NCI-H1436 (cell line): ENCODE results near the gene AOC1.

Experiments used
- DNase-seq: peaks from one replicate; lab custom pipeline; 2025; lab: John Stamatoyannopoulos, UW

Gene AOC1

GRCh38 chr7:150835702-150836280 is 16.5 kb upstream of the AOC1 start:
- no peak for DNase-seq

GRCh38 chr7:150838965-150839650 is 13.2 kb upstream of the AOC1 start:
- no peak for DNase-seq

GRCh38 chr7:150842018-150842417 is 10.3 kb upstream of the AOC1 start:
- DNase-seq, result no peak

DNA sequence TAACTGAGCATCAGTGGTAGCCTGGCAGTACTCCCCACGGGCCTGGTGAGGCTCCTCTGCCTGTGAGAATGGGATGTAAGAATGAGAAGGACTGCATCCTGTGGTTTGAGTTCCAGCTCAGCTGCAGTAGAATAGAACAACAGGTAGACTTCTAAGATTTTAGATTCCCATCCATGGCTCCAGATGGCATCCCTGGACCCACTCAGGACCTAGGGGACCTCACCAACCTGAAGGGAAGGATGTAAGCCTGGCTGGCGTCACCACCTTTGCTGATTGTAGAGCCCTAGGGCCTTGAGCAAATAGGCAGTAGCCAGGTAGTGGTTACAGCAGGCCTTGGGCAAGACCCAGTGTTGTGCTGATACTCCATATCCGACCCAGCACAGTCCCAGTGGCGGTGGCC is 9.6 kb upstream of the AOC1 start:
- DNase-seq, result no peak

GRCh38 chr7:150845421-150845861 is 6.9 kb upstream of the AOC1 start:
- DNase-seq, result no peak

DNA sequence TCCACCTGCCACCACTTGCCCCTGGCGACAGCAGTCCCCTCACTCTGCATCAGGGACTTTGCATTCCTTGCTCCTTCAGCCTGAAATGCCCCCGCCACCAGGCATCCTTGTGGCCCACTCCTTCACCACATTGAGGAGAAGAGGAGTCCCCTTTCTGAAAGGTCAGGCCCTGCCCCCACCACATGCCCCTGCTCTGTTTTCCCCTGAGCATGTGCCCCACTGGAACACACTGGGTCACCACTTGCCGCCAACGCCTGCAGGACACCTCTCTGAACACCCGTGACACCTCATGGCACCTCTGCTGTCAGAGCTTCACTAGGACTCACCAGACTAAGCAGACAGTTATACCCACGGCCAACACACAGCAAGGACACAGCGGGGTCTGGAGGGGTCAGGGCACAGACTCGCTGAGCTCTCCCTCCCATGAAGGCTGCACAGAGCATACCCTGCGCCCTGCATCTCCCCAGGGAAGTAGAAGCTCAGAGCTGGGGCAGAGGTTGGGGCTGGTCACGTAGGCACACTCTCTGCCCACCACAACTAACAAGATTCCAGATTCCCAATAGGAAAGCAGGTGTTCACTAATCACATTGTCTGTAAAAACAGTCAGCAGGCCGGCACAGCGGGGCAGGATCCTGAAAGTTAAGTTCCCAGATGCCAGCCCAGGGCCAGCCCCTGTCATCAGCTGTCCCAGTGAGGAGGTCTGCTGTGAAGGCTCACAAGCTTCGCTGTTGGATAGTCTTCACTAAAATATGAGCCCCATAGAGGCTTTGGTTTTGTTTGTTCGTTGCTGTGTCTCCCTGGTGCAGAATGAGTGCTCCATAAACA is 5.8 kb upstream of the AOC1 start:
- DNase-seq, result no peak

DNA sequence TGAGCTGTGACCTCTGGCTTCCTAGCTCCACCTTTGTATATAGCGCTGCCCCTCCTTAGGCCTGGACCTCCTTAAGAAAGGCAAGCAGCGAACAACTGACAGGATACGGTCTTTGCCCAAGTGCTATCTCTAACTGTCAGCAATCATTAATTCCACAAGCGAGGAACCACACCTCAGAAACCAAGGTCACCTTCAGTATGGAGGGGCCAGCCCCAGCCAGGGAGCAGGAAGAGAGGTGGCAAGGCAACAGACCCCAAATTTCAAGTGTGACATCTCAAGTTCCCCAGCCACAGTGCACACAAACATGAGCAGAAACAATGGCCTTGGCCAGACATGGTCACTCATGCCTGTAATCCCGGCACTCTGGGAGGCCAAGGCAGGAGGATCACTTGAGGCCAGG is 4.8 kb upstream of the AOC1 start:
- no peak for DNase-seq

DNA sequence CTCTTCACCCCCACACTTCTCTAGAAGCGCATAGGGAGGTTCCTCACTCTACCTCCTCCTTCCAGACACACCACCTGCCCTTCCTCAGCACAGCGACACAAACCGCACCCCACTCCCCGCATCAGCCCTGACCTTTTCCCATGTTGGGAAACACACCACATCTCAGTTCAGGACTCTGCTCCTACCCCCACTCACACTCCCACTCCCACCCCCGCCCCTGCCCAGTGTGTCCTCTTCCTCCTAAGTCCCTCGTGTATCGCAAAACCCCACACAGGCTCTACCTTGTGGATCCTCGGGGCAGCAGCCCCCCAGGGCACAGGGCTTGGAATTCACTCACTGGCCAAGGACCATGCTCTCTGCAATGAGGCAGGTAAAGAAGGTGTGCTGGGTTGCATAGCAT is 4.2 kb upstream of the AOC1 start:
- DNase-seq, result no peak

DNA sequence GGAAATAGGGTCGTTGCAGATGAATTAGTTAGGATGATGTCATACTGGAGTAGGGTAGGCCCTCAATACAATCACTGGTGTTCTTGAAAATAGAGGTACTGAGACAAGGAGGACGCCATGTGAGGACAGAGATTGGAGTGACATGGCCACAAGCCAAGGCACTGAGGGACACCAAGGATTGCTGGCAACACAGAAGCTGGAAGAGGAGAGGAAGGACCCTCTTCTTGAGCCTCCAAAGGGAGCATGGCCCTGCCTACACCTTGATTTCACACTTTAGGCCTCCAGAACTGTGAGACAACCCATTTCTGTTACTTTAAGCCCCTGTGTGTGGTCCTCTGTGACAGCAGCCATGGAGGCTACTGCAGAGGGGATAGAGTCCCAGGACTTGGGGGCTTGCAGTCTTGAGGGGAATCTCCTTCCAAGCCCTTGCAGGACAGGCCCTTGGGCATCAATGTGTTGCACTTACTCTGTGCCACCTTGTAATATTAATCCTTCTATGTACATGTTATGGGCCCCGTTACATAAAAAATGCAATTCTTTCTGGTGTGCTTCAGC is 3.7 kb upstream of the AOC1 start:
- no peak for DNase-seq

GRCh38 chr7:150849204-150849775 is 3.0 kb upstream of the AOC1 start:
- no peak for DNase-seq

- DNase-seq, result no peak
Observed at GRCh38 chr7:150850273-150850672, 2.0 kb upstream of the AOC1 start.

DNA sequence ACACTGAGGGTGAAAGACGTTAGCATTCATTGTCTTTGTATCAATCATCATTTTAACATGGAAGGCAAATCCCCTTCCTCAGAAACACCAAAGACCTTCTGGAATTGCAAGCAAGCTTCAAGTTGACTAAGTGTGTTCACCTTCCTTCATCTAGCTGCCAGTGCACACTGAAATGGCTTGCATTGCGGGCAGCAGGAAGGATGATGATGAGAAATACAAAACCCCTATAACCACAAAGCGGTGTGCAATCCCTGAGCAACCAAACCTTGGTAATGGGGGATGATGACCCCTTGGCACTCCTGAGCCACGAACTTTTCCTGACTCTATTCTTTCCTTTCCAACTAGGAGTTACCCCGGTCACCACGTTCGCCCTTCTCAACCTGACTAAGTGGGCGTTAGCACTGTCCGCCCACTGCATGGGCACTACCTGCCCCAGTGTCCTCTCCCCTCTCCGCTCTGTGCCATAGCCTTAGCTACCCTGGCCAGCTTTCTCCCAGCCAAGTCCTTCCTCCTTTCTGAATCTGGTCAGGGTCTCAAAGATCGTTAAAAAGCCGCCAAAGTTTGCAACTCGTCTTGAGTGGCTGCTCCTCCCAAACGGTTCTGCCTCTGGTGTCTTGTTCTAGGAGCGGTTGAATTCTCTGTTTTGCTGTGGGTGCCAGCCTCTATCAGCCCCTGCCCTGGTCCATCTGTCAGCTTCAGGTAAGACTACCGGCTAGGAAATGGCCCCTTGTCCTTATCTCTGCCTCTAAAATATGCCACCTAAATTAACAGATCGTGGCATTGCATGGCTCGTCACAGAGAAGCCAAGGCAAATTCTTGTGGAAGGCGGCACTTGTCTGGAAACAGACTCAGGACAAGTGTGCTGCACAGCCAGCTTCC is 586 bp upstream of the AOC1 start:
- no peak for DNase-seq

DNA sequence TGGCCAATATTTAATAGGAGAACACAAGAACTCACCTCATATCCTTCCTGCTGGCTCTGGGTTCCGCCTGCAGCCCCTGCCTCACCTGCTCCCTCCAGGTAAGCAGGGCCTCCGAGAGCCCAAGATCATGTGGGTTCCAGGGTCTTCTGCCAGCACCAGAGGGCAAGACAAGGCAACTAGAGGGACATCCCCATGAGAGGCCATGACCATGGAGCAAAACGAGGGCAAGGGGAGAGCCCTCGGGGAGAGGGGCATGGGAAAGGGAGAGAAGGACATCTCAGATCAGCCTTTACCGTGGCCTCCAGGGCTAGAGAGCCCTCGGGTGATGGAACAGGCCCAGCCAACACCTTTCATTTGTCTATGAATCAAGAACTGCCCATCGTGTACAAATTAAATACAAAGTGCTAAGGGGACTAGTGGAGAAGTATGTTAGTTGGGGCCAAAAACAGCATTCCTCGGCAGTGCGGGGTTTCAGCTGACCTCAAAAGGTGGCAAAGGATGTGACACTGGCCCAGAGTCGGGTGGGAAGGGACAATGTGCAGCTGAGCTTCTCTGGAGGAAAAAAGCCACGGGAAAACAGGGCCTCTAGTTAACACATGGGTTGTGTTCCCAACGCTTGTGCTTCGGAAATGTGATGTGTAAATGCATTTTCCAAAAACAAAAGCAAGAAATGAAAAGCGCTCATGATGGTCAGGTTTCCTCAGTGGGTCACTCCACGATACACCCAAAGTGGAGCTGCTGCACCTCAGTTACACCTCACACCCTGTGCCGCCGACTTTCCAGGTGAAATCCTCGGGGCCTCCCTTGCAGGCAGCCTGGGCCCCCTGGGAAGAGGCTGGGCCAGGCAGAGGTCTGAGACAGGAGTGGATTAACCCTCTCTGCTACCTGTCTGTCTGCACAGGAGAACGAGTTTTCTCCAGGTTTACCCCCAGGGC is 2.0 kb downstream of the AOC1 start:
- no peak for DNase-seq

DNA sequence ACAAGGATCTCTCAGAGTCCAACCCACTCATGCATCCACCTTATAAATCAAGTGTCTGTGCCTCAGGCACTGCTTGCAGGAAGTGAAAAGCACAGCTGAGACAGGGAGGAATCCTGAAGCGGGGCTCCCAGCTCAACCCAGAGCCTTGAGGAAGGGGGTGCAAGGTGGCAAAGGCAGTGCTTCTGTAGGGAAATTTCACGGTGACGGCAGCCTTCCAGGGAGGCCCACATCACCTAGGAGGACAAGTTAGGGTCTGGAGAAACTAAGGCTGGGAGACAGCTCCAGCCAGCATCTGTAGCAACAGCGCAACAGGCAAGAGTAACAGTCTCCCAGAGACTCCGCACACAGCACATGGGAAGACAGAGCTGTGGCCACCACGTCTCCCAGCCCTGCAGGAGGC is 2.7 kb downstream of the AOC1 start:
- no peak for DNase-seq

DNA sequence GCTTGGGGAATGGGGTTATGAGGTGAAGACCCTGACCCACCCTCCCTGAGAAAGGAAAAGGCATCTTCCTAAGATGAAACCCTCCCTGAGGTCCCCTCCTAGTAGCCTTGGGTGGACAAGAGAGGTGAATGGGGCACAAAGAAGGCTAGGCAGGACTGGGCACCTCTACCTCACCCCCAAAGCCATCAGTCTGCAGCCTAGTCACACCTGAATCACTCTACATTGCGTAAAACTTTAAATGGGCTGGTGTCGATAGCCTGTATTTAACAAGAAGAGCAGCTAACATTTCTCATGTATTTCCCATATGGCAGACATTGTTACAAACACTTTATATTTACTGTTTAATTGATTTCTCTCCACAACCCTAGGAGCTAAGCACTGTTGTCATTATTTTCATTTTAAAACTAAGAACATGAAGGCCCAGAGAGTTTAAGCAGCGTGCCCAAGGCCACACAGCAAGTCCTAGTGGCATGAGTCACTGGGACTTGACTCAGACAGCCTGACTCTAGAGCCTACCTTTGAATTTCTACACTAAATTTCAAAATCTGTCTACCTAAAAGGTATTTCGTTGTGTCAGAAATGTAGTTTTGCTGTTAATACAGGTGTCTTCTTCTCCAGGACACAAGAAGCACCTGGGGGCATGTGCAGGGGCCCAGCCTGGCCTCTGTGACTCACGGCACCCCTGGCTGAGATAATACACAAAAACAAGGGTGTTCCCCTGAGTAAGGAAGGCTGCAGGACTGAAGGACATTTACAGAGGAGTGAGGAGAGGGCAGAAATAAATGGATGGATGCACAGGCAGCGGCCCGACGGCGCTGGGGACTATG is 3.4 kb downstream of the AOC1 start:
- no peak for DNase-seq

- no peak for DNase-seq
Observed at GRCh38 chr7:150856303-150857275, 4.3 kb downstream of the AOC1 start.

GRCh38 chr7:150857276-150858055 is 5.1 kb downstream of the AOC1 start:
- no peak for DNase-seq
